ENCODE results near the gene GRK4.
"Not testable (repeated sequence)": the region's sequence is repeated elsewhere in the genome, so short reads cannot be mapped to it uniquely, and the experiment has no call there.

- TF ChIP-seq CTCF, POLR2A (IDR thresholded peaks at IDR 0.05): not testable (repeated sequence)
These were observed 17.5 kb upstream of the GRK4 start for GRCh38 chr4:2945619-2946604.
